Tibial nerve (tissue), 4 donors: ENCODE measurements around the gene ZNF385B. TPM values are rescaled to one million over a fixed set of nuclear protein-coding genes. Genes with fewer than 3 reads are reported as not detected.

ENCODE experiments used
- DNase-seq, 2 donors: peaks; one replicate each; pipeline ENCODE4 v3.0.0-alpha.2; 2019; ENCODE audit warnings: low spot score in 2 of 2
- H3K27ac ChIP-seq, 4 donors: fragments of 200-600 bp; sonication (generic) in 3 of 4; one replicate each; pipeline ENCODE4 v1.5.1; 2017 to 2019; ENCODE audit warnings: mild to moderate bottlenecking in 1 of 4
- H3K27me3 ChIP-seq, 2 donors: fragments of 200-600 bp; sonication (generic) in 1 of 2; one replicate each; pipeline versions ENCODE4 v1.5.1 to v1.6.0; 2017 to 2019
- H3K36me3 ChIP-seq, 3 donors: fragments of 200-600 bp; sonication (generic); one replicate each; pipeline ENCODE4 v1.5.1; 2018 to 2019
- H3K4me1 ChIP-seq, 4 donors: fragments of 200-600 bp; sonication (generic) in 3 of 4; one replicate each; pipeline ENCODE4 v1.5.1; 2017 to 2019
- H3K4me3 ChIP-seq, 4 donors: fragments of 200-600 bp; sonication (generic) in 3 of 4; one replicate each; pipeline ENCODE4 v1.5.1; 2017 to 2019; ENCODE audit warnings: mild to moderate bottlenecking in 1 of 4, moderate library complexity in 1 of 4
- H3K9me3 ChIP-seq, 4 donors: fragments of 200-600 bp; sonication (generic) in 3 of 4; one replicate each; pipeline ENCODE4 v1.5.1; 2017 to 2019
- CTCF ChIP-seq, 5 experiments: fragments of 200-600 bp in 3 of 5; fragments of 450-650 bp in 2 of 5; sonication (generic) in 3 of 5; IDR thresholded peaks; one replicate each; pipeline ENCODE4 v1.5.1; 2016 to 2019; ENCODE audit warnings: antibody characterized with exemption in 5 of 5, mild to moderate bottlenecking in 3 of 5, moderate library complexity in 2 of 5
- EP300 ChIP-seq, 2 donors: sonication (generic); formaldehyde crosslinking; IDR thresholded peaks; one replicate each; pipeline ENCODE4 v1.6.1; 2017; ENCODE audit warnings: antibody characterized with exemption in 2 of 2, mild to moderate bottlenecking in 1 of 2
- POLR2A ChIP-seq, 2 donors: fragments of 450-650 bp; IDR thresholded peaks; one replicate each; pipeline ENCODE4 v1.6.1; 2017; ENCODE audit warnings: antibody characterized with exemption in 2 of 2, mild to moderate bottlenecking in 2 of 2, moderate library complexity in 2 of 2
- WGBS, 2 donors: methylation state at CpG; one replicate each; pipeline ENCODE4 v1.1.5; 2018; 5-methylcytosine and 5-hydroxymethylcytosine counted together
- total RNA-seq, 4 donors: library from RNA; depleted of rRNA; stranded (reverse); fragments of >200 nt; gene quantifications; one replicate each; pipeline ENCODE4 v1.1.0, GENCODE V29; 2016

The ZNF385B gene
- total RNA-seq, 4 donors from 2014 or later, result 1.2 to 3.9 (median 2.6) TPM

DNA sequence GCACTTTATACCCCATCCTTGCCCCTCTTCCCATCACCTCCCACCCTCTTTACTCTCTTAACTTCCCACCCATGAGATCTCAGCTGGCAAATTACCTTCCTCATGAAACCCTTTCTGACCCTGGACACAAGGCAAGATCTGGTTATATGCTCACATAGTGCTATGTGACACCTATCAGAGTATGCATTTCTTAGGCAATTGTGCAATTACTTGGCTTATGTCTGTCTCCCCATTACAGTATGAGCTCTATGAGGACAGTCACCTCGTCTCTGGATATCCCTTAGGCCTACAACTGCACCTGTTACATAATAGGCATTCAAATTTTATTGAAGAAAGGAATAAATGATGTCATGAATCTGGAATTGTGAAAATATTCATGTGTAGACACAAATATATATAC, 91.4 kb downstream of the ZNF385B start:
- Histone ChIP-seq H3K27me3 (no peaks in the 10 kb centered on the region), H3K36me3 (no peaks in the 10 kb centered on the region), H3K4me3 (no peak overlapping the region), H3K27ac (no peak overlapping the region), H3K9me3 (no peaks in the 10 kb centered on the region), H3K4me1 (no peaks in the 10 kb centered on the region)
- TF ChIP-seq EP300 (IDR thresholded peaks at IDR 0.05) (no peak), CTCF (IDR thresholded peaks at IDR 0.05) (no peak), POLR2A (IDR thresholded peaks at IDR 0.05) (no peak)
- no peak for DNase-seq
- WGBS, 2 donors, result 55 to 58% methylated on average over 1 of the region's 1 CpG

GRCh38 chr2:179769323-179769722, 92.1 kb downstream of the ZNF385B start:
- Histone ChIP-seq H3K4me1 (no peaks in the 10 kb centered on the region), H3K36me3 (no peaks in the 10 kb centered on the region), H3K4me3 (no peak overlapping the region), H3K27me3 (no peaks in the 10 kb centered on the region), H3K27ac (no peak overlapping the region), H3K9me3 (no peaks in the 10 kb centered on the region)
- no peak for DNase-seq
- WGBS, 2 donors, result 84 to 88% methylated on average over 8 of the region's 8 CpGs
- TF ChIP-seq POLR2A (IDR thresholded peaks at IDR 0.05) (no peak), EP300 (IDR thresholded peaks at IDR 0.05) (no peak), CTCF (IDR thresholded peaks at IDR 0.05) (no peak)

DNA sequence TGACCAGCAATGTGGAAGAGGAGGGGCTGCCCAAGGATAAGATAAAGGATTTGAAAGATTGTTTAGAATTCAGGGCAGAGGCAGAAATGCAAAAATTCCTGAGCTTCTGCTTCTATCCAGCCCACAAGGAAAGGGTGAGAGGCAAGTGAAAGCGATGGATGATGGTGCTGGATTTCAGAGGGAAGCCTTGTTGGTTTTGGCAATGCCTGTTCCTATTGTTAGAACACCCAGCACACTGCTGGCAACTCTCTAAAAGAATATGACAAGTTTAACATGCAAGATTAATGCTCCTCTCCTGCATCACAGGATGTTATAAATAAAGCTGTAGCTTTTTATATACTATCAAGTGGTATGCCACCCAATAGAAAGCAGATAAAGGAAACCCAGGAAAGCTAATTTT, 92.6 kb downstream of the ZNF385B start:
- Histone ChIP-seq H3K9me3 (no peaks in the 10 kb centered on the region), H3K27ac (no peak overlapping the region), H3K36me3 (no peaks in the 10 kb centered on the region), H3K4me1 (no peaks in the 10 kb centered on the region), H3K27me3 (no peaks in the 10 kb centered on the region), H3K4me3 (no peak overlapping the region)
- no peak for DNase-seq
- TF ChIP-seq CTCF (IDR thresholded peaks at IDR 0.05), result no peak
- no peak for TF ChIP-seq POLR2A (IDR thresholded peaks at IDR 0.05)
- TF ChIP-seq EP300 (IDR thresholded peaks at IDR 0.05), result no peak
- 15 to 21% methylated on average over 1 of the region's 1 CpG for WGBS, 2 donors

GRCh38 chr2:179765666-179766065, 95.7 kb downstream of the ZNF385B start:
- no peak for DNase-seq
- Histone ChIP-seq H3K27ac (no peak overlapping the region), H3K4me3 (no peak overlapping the region), H3K27me3 (no peaks in the 10 kb centered on the region), H3K4me1 (no peaks in the 10 kb centered on the region), H3K9me3 (peaks cover 0 to 7% (median 0%) of the 10 kb centered on the region in 4 donors), H3K36me3 (no peaks in the 10 kb centered on the region)
- no peak for TF ChIP-seq EP300 (IDR thresholded peaks at IDR 0.05)
- WGBS, 2 donors, result 50% methylated on average over 2 of the region's 2 CpGs

DNA sequence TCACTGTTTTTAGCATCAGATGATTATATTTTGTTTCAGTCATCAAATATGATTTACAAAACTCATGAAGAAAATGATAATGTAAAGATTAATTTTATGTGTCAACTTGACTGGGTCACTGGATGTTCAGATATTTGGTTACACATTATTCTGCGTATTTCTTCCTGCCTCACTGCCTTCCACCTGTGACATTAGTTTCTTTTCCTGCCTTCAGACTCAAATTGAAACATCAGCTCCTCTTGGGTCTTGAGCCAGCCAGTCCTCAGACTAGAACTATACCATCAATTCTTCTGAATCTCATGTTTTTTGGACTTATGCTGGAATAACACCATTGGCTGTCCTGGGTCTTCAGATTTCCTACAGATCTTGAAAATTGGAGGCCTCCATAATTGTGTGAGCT, 96.7 kb downstream of the ZNF385B start:
- TF ChIP-seq EP300 (IDR thresholded peaks at IDR 0.05), result no peak
- no peak for TF ChIP-seq CTCF (IDR thresholded peaks at IDR 0.05)
- no peak for TF ChIP-seq POLR2A (IDR thresholded peaks at IDR 0.05)
- no peaks in the 10 kb centered on the region for H3K4me1 ChIP-seq
- H3K27ac ChIP-seq, result no peak overlapping the region
- WGBS, 2 donors, result 89 to 97% methylated on average over 1 of the region's 1 CpG
- DNase-seq, result no peak
- no peaks in the 10 kb centered on the region for H3K36me3 ChIP-seq
- peaks cover 0 to 7% (median 0%) of the 10 kb centered on the region in 4 donors for H3K9me3 ChIP-seq
- H3K27me3 ChIP-seq, result no peaks in the 10 kb centered on the region
- no peak overlapping the region for H3K4me3 ChIP-seq

DNA sequence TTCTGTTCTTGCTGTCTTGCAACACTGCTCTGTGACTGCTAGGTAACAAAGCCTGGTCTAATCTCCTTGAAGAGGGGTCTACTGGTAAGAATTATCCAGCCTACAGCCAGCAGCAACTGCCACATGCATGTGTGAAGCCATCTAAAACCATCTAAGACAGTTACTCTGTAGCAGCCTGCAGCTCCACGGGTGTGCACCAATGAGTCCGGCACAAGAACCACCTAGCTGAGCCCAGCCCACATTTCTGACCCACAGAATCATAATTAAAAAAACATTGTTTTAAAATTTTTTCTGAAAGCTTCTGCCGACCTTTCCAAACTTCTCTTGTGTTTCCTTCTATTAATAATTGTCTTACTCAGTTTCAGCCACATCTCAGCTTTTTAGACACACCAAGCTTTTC, 102.8 kb downstream of the ZNF385B start:
- Histone ChIP-seq H3K4me3 (no peak overlapping the region), H3K9me3 (peaks cover 0 to 28% (median 0%) of the 10 kb centered on the region in 4 donors), H3K27ac (no peak overlapping the region), H3K4me1 (no peaks in the 10 kb centered on the region), H3K36me3 (no peaks in the 10 kb centered on the region), H3K27me3 (no peaks in the 10 kb centered on the region)
- DNase-seq, result no peak
- TF ChIP-seq POLR2A (IDR thresholded peaks at IDR 0.05) (no peak), EP300 (IDR thresholded peaks at IDR 0.05) (no peak), CTCF (IDR thresholded peaks at IDR 0.05) (no peak)
- 82 to 90% methylated on average over 3 of the region's 3 CpGs for WGBS, 2 donors
